HEK293T (cell line): Measurements from ENCODE around the gene EDC4.

Source experiments
- ARNT ChIP-seq: fragments of 450-650 bp; IDR thresholded peaks from 2 replicates; pipeline ENCODE4 v1.6.1; 2017; ENCODE audit warnings: mild to moderate bottlenecking
- BHLHE40 ChIP-seq: fragments of 450-650 bp; IDR thresholded peaks from 2 replicates; pipeline ENCODE4 v1.6.1; 2016; ENCODE audit warnings: mild to moderate bottlenecking, moderate library complexity, borderline replicate concordance
- ELF4 ChIP-seq: fragments of 450-650 bp; IDR thresholded peaks from 2 replicates; pipeline ENCODE4 v1.6.1; 2017; ENCODE audit warnings: antibody characterized with exemption
- FOXK2 ChIP-seq: fragments of 450-650 bp; IDR thresholded peaks from 2 replicates; pipeline ENCODE4 v1.6.1; 2016; ENCODE audit warnings: mild to moderate bottlenecking
- FOXM1 ChIP-seq: fragments of 450-650 bp; IDR thresholded peaks from 2 replicates; pipeline ENCODE4 v1.6.1; 2017; ENCODE audit warnings: mild to moderate bottlenecking, borderline replicate concordance
- LEF1 ChIP-seq: fragments of 450-650 bp; IDR thresholded peaks from 2 replicates; pipeline ENCODE4 v1.6.1; 2017; ENCODE audit warnings: mild to moderate bottlenecking, borderline replicate concordance
- NFRKB ChIP-seq: fragments of 450-650 bp; IDR thresholded peaks from 2 replicates; pipeline ENCODE4 v1.6.1; 2016; ENCODE audit warnings: mild to moderate bottlenecking, moderate library complexity
- SP1 ChIP-seq: fragments of 450-650 bp; IDR thresholded peaks from 2 replicates; pipeline ENCODE4 v1.6.1; 2017
- SUZ12 ChIP-seq: fragments of 450-650 bp; IDR thresholded peaks from 2 replicates; pipeline ENCODE4 v1.6.1; 2016; ENCODE audit warnings: mild to moderate bottlenecking

GRCh38 chr16:67843343-67843765 is 29.5 kb upstream of the EDC4 start:
- TF ChIP-seq BHLHE40, result no peak
- TF ChIP-seq FOXK2, result no peak
- TF ChIP-seq SUZ12, result no peak
- TF ChIP-seq SP1, result no peak
- no peak for TF ChIP-seq NFRKB
- TF ChIP-seq ELF4, result no peak
- TF ChIP-seq ARNT, result no peak
- TF ChIP-seq FOXM1, result no peak
- TF ChIP-seq LEF1, result no peak
